ENCODE results near the gene SMYD3. TPM values are rescaled to one million over a fixed set of nuclear protein-coding genes. Genes with fewer than 3 reads are reported as not detected.

SMYD3 gene
- total RNA-seq, 1 experiment from 2014 or later: 25.5 TPM

GRCh38 chr1:246176126-246177024, 330.7 kb downstream of the SMYD3 start:
- H3K79me2 ChIP-seq (ENCODE audit: insufficient read depth, low read length): no peaks in the 10 kb centered on the region
- no peak overlapping the region for H3K56ac ChIP-seq (ENCODE audit: insufficient read length, low read depth, low read length)
- H3K27ac Mint-ChIP-seq: peak overlapping the region in 2 of 3 experiments; percentile 18 to 25; a peak in 1 of 7 replicates
- H2BK15ac ChIP-seq (ENCODE audit: low read depth, low read length): no peak overlapping the region
- TF ChIP-seq CTCF (conservative IDR thresholded peaks at IDR 0.05): no peak
- no peak overlapping the region for H3K23ac ChIP-seq (ENCODE audit: insufficient read length, low read depth, low read length)
- H3K4ac ChIP-seq (ENCODE audit: low read depth, low read length): no peak overlapping the region
- H3T11ph ChIP-seq (ENCODE audit: low read length): no peak overlapping the region
- no peak overlapping the region for H4K91ac ChIP-seq (ENCODE audit: insufficient read length, low read depth, low read length)
- no peak for DNase-seq
- H3K36me3 Mint-ChIP-seq (ENCODE audit: insufficient read depth in 1 of 3, low read depth in 3 of 3): no peaks in the 10 kb centered on the region
- 0 out of 4 replicates have a peak, but pooled peaks cover 0 to 2% of the 10 kb centered on the region in 2 experiments for H3K4me1 Mint-ChIP-seq
- H2AK5ac ChIP-seq (ENCODE audit: insufficient read length, low read length): no peak overlapping the region
- no peak overlapping the region for H3K27ac ChIP-seq (ENCODE audit: insufficient read length, low read depth, low read length)
- H4K8ac ChIP-seq (replicated peaks; ENCODE audit: insufficient read length, low read depth, low read length): no peak overlapping the region
- no peaks in the 10 kb centered on the region for H3K27me3 Mint-ChIP-seq (ENCODE audit: low read depth)
- H3K9me3 Mint-ChIP-seq: no peaks in the 10 kb centered on the region
- H2BK12ac ChIP-seq (ENCODE audit: insufficient read length, low read depth, low read length): no peak overlapping the region
- no peaks in the 10 kb centered on the region for H3K4me1 ChIP-seq (ENCODE audit: insufficient read depth, low read length)
- no peak overlapping the region for H3K9ac ChIP-seq (ENCODE audit: extremely low read depth, insufficient read length, low read length)
- no peak overlapping the region for H2AFZ ChIP-seq (ENCODE audit: low read length)
- H2BK20ac ChIP-seq (ENCODE audit: low read depth, low read length, poor library complexity, severe bottlenecking): no peak overlapping the region
- no peak overlapping the region for H3K14ac ChIP-seq (ENCODE audit: insufficient read depth, low read length)
- no peak overlapping the region for H4K5ac ChIP-seq (ENCODE audit: insufficient read length, low read depth, low read length)
- no peaks in the 10 kb centered on the region for H3K9me3 ChIP-seq (ENCODE audit: control insufficient read depth, low read depth, low read length)
- no peak overlapping the region for H3K4me3 Mint-ChIP-seq
- no peaks in the 10 kb centered on the region for H3K23me2 ChIP-seq (ENCODE audit: insufficient read length, low read depth, low read length, poor library complexity, severe bottlenecking)
- H4K20me1 ChIP-seq (ENCODE audit: control insufficient read depth, insufficient read depth, insufficient read length): no peaks in the 10 kb centered on the region
- H2BK5ac ChIP-seq (ENCODE audit: insufficient read length, low read length): no peak overlapping the region
- H3K18ac ChIP-seq (ENCODE audit: insufficient read length, low read depth, low read length): no peak overlapping the region
- H3K27me3 ChIP-seq (ENCODE audit: insufficient read depth, low read length): no peaks in the 10 kb centered on the region
- no peaks in the 10 kb centered on the region for H3K79me1 ChIP-seq (ENCODE audit: insufficient read depth, low read depth, low read length, poor library complexity, severe bottlenecking)
- no peak overlapping the region for H2BK120ac ChIP-seq (ENCODE audit: low read depth, low read length, poor library complexity, severe bottlenecking)
- no peak overlapping the region for H3K4me2 ChIP-seq (ENCODE audit: insufficient read depth, insufficient read length, low read length)
- WGBS (ENCODE audit: extremely low coverage, insufficient read length, low lambda C conversion rate): no CpG with 5 or more reads among the region's 11 CpGs

Measured in H9 (cell line).